DMS53 (cell line): ENCODE data around the gene SGSM1.

ENCODE experiments used
- DNase-seq: peaks from one replicate; lab custom pipeline; 2025; lab: John Stamatoyannopoulos, UW

Gene SGSM1

GRCh38 chr22:24805790-24806662, at the start of gene SGSM1:
Gene SGSM1, plus strand, starts transcription at chr22:24806211. Its CDS starts 115 bp downstream, at chr22:24806326.
- DNase-seq = peak; percentile 86

- DNase-seq = peak; percentile 52
Measured at GRCh38 chr22:24758164-24758799, 47.7 kb upstream of the SGSM1 start.

DNA sequence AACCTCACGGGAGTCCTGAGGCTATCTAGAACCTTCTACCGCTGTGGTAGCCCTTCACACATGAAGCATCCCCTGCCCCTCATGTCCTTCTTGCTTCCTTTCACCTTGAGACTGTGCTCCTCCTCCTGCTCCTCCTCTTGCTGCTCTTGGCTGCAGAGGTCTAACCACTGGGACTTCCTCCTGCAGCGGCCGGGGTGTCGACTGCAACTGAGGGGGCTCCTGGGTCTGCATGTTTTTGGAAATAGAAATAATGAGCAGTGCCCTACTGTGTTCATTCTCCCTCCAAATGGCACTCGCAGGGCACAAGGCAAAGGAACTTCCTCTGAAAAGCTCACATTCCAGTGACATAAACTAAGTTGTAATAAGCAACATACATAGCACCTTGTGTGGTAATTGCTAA, 46.2 kb upstream of the SGSM1 start:
- DNase-seq = no peak

DNA sequence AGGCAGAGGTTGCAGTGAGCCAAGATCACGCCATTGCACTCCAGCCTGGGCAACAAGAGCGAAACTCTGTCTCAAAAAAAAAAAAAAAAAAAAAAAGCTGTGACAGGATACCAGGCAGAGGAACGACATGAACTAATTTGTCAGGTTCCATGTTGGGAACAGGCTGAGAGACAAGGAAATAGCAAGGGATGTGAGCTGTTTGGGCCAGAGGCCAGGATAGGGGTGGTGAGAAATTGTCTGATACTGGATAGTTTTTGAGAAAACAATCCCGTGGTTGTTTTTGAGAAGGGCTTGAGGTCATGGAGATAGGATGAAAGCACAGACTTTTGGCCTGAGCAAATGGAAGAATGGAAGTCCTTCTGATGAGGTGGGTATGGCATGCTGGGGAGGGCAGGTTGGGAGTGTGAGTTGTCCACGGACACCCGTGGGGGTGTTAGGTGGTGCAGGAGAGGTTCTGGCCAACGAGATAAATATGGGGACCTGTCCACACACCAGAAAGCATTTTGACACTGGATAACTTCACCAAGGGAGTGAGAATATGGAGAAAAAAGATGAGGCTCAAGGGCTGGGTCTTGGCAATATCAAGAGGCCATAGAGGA, 45.2 kb upstream of the SGSM1 start:
- no peak for DNase-seq

GRCh38 chr22:24761888-24762675, 43.9 kb upstream of the SGSM1 start:
- no peak for DNase-seq

DNA sequence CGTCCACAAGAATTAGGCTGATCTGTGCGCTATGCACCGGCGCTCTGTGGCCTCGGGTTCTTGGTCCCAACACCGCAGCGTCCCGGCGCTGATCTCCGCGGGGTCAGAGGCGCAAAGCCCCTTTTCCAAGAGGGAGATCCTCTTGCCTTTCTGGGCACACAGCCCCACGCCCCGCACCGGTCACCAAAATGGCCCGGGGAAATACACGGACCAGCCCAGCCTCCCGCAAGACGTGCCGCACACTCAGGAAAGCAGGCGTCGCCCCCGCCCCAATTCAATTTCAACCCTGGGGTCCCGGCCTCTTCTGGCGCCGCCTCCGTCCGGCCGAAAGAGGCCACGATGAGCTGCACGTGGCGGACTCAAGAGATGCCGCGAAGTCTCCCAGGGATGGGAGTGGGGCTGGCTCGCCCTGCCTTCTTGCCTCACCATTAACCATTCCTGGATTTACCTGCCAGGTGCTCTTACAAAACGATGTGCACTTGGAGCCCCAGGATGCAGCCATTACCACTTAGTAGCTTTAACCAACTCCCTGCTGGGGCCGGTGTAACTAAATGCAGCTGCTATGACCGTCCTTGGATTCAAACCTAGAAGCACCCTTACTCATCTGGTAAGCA, 42.0 kb upstream of the SGSM1 start:
- DNase-seq = no peak

DNA sequence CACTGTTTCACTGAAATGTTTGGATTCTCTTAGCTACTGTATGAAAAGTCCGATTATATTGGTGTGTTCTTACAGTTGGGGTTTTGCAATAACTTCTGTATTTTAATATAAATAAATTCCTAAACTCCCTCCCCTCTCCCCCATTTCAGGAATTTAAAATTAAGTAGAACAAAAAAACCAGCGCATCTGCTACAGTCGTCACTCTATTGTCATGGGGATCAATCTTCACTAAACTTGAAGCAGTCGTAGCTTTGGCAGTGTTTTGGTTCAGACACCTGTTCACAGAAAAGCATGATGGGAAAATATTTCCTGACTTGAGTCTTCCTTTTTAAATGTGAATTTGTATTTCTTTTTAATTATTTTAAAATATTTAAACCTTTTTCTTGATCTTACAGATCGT, 40.8 kb upstream of the SGSM1 start:
- DNase-seq = no peak

DNA sequence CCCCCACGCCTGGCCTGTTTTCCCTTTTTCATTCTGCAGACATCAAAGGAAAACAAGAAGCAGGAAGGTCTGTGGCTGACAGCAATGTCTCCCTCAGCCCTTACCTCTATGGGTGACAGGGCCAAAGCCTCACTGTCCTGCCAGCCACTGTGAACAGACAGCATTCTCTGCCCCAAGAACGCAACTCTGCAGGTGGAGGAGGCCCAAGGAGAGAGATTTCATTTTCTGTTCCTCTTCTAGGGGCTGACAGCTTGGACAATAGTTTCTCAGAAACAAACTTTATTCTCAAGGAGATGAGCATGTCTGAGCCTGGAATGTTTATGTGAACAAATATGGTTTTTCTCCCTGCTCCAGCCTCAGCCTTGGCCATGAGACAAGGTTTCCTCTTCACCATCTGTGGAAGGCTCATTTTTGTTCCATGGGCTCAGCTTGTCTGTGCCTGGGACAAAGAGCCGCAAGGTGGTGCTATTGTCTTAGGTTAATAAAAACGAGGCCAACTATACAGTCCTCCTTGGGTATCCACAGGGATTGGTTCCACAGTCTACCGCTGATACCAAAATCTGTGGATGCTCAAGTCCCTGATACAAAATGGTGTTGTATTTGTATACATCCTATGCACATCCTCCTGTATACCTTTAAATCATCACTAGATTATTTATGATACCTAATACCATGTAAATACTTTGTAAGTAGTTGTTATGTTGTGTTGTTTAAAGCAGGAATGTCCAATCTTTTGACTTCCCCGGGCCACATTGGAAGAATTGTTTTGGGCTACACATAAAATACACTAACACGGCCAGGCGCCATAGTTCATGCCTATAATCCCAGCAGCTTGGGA, 37.3 kb upstream of the SGSM1 start:
- peak; percentile 70 for DNase-seq

DNA sequence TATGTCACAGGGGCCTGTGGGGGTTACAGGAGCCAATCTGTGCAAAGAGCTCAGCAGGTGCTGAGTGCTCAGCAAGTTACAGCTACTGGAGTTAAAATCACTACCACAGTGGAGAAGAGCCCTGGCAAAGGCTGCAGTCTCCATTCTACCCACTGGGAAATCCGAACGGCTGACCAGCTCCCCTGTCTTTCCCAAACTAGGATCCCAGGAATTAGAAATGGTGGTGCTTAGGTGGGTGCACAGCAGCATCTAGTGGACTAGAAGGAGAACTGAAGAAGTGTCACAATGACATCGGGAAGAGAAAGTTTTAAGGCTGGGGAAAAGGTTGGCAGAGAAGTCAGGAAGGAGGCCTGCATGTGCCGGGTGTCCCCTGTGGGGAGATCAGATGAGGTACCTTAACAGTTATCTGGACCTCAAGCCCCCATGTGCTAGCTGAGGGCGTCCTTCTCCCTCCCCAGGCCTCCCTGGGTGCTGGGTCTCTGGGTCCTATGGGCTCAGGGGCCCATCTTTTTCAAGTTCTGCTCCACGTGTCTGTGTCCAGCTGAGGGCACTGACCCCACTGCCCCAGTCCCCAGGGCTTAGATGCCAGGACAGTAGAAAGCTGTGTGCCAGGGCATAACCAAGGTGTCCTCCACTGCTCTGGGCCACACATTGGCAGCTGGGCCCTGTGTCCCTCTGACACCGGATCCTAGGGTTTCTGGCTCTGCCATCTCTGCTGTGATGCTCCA, 33.4 kb upstream of the SGSM1 start:
- peak; percentile 18 for DNase-seq

GRCh38 chr22:24775769-24776492, 30.1 kb upstream of the SGSM1 start:
- no peak for DNase-seq

- no peak for DNase-seq
Measured at GRCh38 chr22:24776525-24776924, 29.5 kb upstream of the SGSM1 start.

- DNase-seq = no peak
Measured at GRCh38 chr22:24789516-24789915, 16.5 kb upstream of the SGSM1 start.

DNA sequence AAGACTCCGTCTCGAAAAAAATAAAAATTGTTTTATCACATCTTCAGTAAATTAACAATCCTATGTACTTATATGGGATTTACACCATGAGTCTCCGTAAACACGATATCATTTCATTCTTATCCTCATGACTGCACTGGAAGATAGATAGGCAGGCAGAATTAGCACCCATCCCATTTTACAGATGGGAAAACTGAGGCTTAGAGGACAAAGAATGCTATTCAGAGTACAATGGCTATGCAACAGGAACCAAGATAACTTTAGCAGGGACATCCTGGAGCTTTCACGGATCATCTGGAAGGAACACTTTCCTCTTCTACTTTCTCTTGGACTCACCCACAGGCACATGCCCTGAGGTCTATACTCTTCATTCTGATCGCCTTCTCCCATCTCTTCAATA, 14.6 kb upstream of the SGSM1 start:
- no peak for DNase-seq

DNA sequence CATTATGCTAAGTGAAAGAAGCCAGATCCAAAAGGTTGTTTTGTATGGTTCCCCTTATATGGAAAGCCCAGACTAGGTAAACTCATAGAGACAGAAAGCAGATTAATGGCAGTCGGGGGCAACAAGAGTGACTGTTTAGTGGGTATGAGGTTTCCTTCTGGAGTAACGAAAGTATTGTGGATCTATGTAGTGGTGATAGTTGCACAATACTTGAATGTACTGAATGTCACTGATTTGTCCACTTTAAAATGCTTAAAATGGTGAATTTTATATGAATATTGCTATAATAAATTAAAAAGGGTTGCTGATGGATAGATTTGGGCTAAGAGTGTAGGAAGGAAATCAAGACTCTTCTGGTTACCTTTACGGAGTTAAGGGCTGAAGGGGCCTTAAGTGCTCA, 10.0 kb upstream of the SGSM1 start:
- DNase-seq = no peak

GRCh38 chr22:24796860-24797259, 9.2 kb upstream of the SGSM1 start:
- DNase-seq = no peak

- DNase-seq = no peak
Measured at GRCh38 chr22:24801901-24802465, 4.0 kb upstream of the SGSM1 start.

DNA sequence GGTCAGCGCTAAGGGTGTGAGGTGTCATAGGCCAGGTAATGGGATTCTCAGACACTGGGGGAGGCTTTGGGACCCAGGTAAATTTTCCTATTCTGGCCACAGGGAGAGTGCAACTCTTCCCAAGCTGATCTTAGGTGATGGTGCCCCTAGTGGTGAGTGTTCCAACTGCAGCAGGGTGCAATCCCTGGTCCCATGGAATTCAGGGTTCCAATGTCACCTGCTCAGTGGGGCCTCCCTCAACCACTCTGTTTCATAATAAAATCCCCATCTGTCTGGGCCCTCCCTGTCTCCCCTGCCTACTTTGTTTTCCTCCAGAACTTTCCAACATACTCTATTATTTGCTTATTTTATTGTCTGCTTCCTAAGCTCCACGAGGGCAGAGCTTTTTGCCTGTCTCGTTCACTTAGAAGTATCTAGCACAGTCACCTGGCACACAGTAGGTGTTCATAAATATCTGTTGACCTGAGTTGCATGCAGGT, 2.9 kb upstream of the SGSM1 start:
- peak; percentile 57 for DNase-seq

GRCh38 chr22:24806663-24807001, 621 bp downstream of the SGSM1 start:
- DNase-seq = no peak

GRCh38 chr22:24807284-24807950, 1.4 kb downstream of the SGSM1 start:
- no peak for DNase-seq
